ENCODE results near the gene ARID1B. TPM values are rescaled to one million over a fixed set of nuclear protein-coding genes. Genes with fewer than 3 reads are reported as not detected.
A peak's percentile ranks its signal among the peaks of the same experiment; 100 is the strongest.

The ARID1B gene
- total RNA-seq, 1 donor from 2014 or later: 78.1 TPM

DNA sequence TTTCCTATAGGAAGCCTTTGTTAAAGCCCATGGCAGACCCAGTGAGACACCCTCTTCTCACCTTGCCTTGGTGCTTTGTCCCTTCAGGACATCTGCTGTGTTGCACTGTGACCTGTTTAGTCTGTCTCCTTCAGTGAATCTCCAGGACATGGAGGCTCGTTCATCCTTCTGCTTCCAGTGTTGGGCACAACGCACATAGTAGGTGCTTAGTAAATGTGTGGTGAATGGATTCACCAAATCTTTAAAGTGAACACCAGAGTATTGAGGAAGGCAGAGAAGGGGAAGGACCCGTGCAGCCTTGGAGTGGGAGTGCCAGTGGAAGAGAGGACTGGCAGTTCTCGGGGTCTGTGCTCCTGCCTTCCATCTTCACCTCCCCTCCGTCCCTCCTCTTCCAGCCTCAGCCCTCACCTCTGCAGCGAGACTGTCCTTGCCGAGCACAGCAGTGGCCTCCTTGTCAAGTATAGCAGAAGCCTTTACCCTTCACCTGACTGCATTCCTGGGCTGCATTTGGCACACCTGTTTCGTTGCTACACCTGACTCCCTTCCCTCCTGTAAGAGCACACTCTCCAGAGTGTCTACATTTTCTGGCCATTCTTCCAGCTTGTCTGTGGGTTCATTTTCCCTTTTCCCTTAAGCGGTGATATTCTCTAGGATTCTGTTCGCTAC lies 49.2 kb downstream of the ARID1B start:
- TF ChIP-seq CTCF (IDR thresholded peaks at IDR 0.05): no peak
- DNase-seq (ENCODE audit: extremely low spot score, unreplicated experiment): no peak
- no peaks in the 10 kb centered on the region for H3K9me3 Mint-ChIP-seq (ENCODE audit: unreplicated experiment)
- peaks cover 11% of the 10 kb centered on the region for H3K36me3 Mint-ChIP-seq (ENCODE audit: unreplicated experiment)
- no peaks in the 10 kb centered on the region for H3K27me3 Mint-ChIP-seq (ENCODE audit: unreplicated experiment)
- H3K27ac Mint-ChIP-seq (ENCODE audit: unreplicated experiment): peak overlapping the region; percentile 81
- peaks cover 70% of the 10 kb centered on the region for H3K4me1 Mint-ChIP-seq (ENCODE audit: unreplicated experiment)
- no peak overlapping the region for H3K4me3 Mint-ChIP-seq (ENCODE audit: unreplicated experiment)

- Mint-ChIP-seq H3K4me3 (ENCODE audit: unreplicated experiment) (no peak overlapping the region), H3K27ac (ENCODE audit: unreplicated experiment) (peak overlapping the region; percentile 81), H3K27me3 (ENCODE audit: unreplicated experiment) (no peaks in the 10 kb centered on the region), H3K36me3 (ENCODE audit: unreplicated experiment) (peaks cover 11% of the 10 kb centered on the region), H3K9me3 (ENCODE audit: unreplicated experiment) (no peaks in the 10 kb centered on the region), H3K4me1 (ENCODE audit: unreplicated experiment) (peaks cover 77% of the 10 kb centered on the region)
- TF ChIP-seq CTCF (IDR thresholded peaks at IDR 0.05): no peak
- DNase-seq (ENCODE audit: extremely low spot score, unreplicated experiment): no peak
These were observed 50.2 kb downstream of the ARID1B start for GRCh38 chr6:156827382-156827781.

DNA sequence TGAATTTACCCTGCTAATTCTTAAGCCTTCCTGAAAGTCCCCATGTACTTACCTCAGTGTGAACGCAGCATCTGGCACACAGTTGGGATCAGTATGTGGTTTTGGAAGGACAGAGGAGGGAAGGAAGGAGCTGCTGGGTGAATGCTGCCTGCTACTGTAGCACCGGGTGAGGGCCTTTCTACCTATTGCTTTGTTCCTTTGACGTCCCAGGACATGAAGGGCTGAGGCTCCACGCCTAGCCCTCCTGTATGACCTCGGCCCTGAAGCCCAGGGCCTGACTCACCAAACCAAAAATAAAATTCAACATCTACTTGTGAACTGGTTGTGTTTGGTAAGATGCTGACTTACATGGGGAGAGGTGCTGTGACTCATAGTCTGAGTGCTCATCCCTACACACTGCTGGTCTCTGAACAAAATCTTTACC lies 51.1 kb downstream of the ARID1B start:
- Mint-ChIP-seq H3K27me3 (ENCODE audit: unreplicated experiment) (no peaks in the 10 kb centered on the region), H3K4me3 (ENCODE audit: unreplicated experiment) (no peak overlapping the region), H3K36me3 (ENCODE audit: unreplicated experiment) (peaks cover 11% of the 10 kb centered on the region), H3K9me3 (ENCODE audit: unreplicated experiment) (no peaks in the 10 kb centered on the region), H3K27ac (ENCODE audit: unreplicated experiment) (peak overlapping the region; percentile 81), H3K4me1 (ENCODE audit: unreplicated experiment) (peaks cover 77% of the 10 kb centered on the region)
- DNase-seq (ENCODE audit: extremely low spot score, unreplicated experiment): no peak
- no peak for TF ChIP-seq CTCF (IDR thresholded peaks at IDR 0.05)

DNA sequence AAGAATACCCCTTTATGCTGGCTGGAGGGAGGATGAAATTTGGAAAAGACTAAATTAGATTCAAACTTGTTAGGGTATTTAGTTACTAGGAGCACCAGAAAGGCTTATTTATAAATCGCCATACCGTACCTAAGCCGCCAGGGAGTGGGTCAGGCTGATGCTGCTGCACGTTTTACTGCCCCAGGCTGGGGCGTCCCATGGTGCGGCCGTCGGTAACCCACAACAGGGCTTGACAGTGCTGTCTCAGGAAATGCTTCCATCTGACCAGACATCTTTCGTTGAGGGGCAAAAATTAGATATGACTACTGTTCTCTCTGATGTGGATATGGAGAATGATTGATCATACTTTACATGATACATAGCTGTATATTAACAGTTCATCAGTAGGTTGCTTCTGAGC lies 52.9 kb downstream of the ARID1B start:
- H3K27ac Mint-ChIP-seq (ENCODE audit: unreplicated experiment): no peak overlapping the region
- peaks cover 76% of the 10 kb centered on the region for H3K4me1 Mint-ChIP-seq (ENCODE audit: unreplicated experiment)
- no peaks in the 10 kb centered on the region for H3K27me3 Mint-ChIP-seq (ENCODE audit: unreplicated experiment)
- no peak for DNase-seq (ENCODE audit: extremely low spot score, unreplicated experiment)
- H3K36me3 Mint-ChIP-seq (ENCODE audit: unreplicated experiment): peaks cover 11% of the 10 kb centered on the region
- no peak overlapping the region for H3K4me3 Mint-ChIP-seq (ENCODE audit: unreplicated experiment)
- TF ChIP-seq CTCF (IDR thresholded peaks at IDR 0.05): no peak
- no peaks in the 10 kb centered on the region for H3K9me3 Mint-ChIP-seq (ENCODE audit: unreplicated experiment)

GRCh38 chr6:156832231-156832647 lies 55.1 kb downstream of the ARID1B start:
- H3K4me3 Mint-ChIP-seq (ENCODE audit: unreplicated experiment): no peak overlapping the region
- no peak for TF ChIP-seq CTCF (IDR thresholded peaks at IDR 0.05)
- H3K27me3 Mint-ChIP-seq (ENCODE audit: unreplicated experiment): no peaks in the 10 kb centered on the region
- peaks cover 57% of the 10 kb centered on the region for H3K4me1 Mint-ChIP-seq (ENCODE audit: unreplicated experiment)
- peak overlapping the region; percentile 66 for H3K27ac Mint-ChIP-seq (ENCODE audit: unreplicated experiment)
- peaks cover 10% of the 10 kb centered on the region for H3K36me3 Mint-ChIP-seq (ENCODE audit: unreplicated experiment)
- H3K9me3 Mint-ChIP-seq (ENCODE audit: unreplicated experiment): no peaks in the 10 kb centered on the region
- no peak for DNase-seq (ENCODE audit: extremely low spot score, unreplicated experiment)

Measured in osteocyte (in vitro differentiated cells).